Measurements from ENCODE around the gene MATK.

Gene MATK

DNA sequence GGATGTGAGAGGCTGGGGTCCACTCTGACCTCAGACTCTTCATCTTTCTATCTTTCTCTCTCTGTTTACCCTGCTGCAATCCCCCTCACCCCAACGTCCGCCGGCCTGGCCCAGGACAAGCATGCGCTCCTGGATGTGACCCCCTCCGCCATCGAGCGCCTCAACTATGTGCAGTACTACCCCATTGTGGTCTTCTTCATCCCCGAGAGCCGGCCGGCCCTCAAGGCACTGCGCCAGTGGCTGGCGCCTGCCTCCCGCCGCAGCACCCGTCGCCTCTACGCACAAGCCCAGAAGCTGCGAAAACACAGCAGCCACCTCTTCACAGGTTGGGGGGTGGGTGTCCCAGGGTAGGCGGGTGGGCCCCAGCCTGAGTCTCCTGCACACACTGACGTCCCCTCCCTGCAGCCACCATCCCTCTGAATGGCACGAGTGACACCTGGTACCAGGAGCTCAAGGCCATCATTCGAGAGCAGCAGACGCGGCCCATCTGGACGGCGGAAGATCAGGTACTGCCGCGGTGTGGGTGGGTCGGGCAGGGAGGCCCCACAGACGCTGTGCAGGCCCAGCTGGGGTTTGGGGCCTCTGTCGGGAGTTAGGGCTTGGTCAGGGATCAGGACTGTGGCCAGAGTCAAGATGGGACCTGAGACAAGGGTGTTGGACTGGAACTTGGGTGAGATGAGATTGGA, 39.7 kb downstream of the MATK start:
- DNase-seq (ENCODE audit: low spot score) = no peak

DNA sequence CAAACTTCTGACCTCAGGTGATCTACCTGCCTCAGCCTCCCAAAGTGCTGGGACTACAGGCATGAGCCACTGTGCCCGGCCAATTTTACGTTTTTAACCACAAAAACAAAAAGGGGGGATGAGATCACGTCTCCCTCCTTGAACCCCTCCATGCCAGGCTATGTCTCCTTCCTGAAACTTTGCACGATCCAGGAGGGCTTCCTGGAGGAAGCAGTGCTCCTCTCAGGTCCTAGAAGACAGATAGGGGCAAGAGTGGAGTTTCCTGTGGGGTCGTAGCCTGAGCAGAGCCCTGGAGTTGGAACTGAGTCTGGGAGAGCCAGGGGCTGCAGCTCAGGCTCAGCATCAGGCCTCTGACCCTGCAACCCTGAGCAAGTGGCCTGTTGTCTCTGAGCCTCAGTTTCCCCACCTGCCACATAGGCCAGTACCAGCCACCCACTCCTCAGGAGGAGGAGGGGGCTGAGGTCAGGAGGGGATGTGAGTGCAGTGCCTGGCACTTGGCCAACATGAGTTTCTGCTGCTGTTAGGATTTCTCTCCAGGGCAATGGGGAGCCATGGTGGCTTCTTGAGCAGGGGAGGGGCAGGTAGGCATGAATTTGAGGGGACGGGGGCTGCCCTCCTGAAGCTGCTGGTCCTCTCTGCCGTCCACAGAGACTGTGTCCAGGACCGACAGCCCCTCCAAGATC, 40.7 kb downstream of the MATK start:
- DNase-seq (ENCODE audit: low spot score) = no peak

DNA sequence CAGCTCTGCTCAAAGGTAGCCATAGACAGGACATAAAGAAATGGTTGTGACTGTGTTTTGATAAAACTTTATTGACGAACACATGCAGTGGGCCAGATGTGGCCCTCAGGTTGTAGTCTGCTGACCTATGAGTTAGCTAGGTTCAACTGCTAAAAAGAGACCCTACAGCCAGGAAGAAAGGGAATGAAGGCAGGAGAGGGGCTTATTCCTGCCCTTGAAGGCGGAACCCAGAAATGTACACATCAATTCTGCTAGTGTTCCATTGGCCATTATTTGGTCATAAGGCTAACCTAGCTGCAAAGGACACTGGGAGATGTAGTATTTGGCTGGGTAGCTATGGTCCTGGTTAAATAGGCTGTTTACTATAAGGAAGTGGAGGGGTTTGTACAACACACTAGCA, 42.7 kb downstream of the MATK start:
- peak; percentile 68 for DNase-seq (ENCODE audit: low spot score)

DNA sequence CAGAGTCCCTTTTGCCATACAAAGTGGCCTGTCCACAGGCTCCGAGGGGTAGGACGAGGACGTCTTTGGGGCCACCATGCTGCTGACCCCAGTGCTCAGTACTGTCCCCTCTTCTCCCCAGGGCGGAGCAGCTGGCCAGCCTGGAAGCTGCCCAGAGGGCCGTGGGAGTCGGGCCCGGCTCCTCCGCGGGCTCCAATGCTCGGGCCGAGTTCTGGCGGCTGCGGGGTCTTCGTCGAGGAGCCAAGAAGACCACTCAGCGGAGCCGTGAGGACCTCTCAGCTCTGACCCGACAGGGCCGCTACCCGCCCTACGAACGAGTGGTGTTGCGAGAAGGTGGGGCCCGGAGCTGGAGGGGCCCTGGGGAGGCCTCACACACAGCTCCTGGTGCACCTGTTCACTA, 45.8 kb downstream of the MATK start:
- DNase-seq (ENCODE audit: low spot score) = no peak

DNA sequence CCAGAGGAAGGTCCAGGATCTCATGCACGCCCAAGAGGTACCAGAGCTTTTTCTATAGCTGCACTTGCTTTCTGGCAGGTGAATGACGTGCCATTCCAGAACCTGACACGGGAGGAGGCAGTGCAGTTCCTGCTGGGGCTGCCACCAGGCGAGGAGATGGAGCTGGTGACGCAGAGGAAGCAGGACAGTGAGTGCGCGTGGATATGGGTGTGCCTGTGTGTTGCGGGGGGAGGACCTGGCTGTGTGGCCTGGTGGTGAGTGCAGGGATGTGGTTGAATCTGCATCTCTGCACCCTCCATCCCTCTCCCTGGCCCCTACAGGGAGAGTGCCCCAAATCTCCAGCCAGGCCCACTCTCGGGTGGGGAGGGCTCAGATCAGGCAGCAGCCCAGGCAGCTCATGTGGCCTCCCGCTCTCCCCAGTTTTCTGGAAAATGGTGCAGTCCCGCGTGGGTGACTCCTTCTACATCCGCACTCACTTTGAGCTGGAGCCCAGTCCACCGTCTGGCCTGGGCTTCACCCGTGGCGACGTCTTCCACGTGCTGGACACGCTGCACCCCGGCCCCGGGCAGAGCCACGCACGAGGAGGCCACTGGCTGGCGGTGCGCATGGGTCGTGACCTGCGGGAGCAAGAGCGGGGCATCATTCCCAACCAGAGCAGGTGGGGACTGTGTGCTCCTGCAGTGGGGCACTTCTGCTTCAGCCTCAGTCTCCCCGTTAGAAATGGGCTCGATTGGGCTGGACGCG, 47.5 kb downstream of the MATK start:
- no peak for DNase-seq (ENCODE audit: low spot score)

DNA sequence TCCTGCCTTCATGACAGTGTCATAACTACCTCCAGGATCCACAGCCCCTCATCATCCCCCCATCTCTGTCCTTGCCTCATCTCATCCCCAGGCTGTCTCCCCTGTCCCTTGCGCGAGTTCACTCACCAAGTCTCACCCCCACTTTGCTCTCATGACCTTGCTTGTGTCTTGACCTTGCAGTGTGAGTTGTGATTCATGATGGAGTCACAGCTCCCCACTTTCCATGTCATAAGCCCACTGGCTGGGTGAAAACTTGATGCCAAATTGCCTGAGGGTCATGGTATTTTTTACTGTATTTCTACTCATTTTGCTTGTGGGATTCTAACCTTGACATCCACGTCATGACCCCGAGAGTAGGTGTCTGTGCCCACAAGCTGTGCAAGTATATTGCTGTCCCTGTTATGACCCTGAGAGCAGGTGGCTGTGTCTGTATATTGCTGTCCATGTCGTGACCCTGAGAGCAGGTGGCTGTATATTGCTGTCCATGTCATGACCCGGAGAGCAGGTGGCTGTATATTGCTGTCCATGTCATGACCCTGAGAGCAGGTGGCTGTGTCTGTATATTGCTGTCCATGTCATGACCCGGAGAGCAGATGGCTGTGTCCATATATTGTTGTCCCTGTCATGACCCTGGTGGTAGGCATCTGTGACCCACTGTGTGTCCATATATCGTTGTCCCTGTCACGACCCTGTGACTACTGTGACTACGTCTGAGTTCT, 48.5 kb downstream of the MATK start:
- DNase-seq (ENCODE audit: low spot score) = no peak

DNA sequence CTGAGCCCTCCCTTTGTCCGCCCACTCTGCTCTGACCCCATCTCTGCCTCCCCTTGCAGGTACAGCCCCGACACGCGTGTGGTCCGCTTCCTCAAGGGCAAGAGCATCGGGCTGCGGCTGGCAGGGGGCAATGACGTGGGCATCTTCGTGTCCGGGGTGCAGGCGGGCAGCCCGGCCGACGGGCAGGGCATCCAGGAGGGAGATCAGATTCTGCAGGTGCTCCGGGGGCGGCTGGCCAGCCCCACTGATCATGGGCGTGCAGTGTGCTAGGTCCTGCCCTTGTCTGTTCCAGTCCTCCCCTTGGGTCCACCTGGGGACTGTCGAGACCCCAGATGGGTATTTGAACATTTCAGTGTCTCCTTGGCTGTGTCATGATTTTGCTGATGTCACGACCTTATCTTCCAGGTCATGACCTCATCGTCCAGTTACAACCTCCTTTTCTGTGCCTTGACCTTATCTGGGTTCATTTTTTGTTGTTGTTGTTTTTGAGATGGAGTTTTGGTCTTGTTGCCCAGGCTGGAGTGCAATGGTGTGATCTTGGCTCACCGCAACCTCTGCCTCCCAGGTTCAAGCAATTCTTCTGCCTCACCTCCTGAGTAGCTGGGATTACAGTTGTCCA, 50.0 kb downstream of the MATK start:
- no peak for DNase-seq (ENCODE audit: low spot score)

DNA sequence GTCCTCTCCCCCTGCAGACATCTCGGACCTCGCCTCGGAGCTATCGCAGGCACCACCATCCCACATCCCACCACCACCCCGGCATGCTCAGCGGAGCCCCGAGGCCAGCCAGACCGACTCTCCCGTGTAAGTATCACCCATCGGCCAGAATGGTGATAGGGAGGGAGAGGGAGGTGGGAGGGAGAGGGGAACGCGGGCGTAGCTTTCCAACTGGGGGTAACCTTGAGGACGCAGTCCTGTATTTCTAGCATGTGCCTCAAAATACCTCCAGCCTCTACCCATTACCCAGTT, 51.9 kb downstream of the MATK start:
- no peak for DNase-seq (ENCODE audit: low spot score)

DNA sequence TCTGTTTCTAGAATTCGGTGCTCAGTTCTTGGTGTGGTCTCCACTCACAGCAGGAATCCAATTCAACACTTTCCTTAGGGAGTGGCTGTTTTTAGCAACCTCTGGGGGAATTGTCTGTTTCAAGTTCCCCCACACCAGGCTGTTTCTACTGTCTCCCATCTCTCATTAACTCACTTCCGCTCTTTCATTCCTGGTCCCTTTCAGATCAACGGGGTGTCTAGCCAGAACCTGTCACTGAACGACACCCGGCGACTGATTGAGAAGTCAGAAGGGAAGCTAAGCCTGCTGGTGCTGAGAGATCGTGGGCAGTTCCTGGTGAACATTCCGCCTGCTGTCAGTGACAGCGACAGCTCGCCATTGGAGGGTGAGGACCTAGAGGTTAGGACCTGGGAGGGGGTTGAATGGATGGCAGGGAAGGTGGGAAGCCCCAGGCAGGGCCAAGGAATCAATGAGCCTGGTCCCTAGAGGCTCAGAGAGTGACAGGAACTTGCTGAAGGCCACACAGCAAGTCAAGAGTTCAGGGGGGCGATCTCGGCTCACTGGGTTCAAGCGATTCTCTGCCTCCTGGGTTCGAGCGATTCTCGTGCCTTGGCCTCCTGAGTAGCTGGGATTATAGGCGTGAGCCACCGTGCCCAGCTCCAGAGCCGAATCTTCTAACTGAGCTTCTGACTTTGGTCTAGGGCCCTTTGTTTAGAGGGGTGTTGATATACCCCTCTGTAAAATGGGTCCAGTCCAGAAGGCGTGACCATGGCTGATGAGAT, 52.5 kb downstream of the MATK start:
- DNase-seq (ENCODE audit: low spot score) = no peak

DNA sequence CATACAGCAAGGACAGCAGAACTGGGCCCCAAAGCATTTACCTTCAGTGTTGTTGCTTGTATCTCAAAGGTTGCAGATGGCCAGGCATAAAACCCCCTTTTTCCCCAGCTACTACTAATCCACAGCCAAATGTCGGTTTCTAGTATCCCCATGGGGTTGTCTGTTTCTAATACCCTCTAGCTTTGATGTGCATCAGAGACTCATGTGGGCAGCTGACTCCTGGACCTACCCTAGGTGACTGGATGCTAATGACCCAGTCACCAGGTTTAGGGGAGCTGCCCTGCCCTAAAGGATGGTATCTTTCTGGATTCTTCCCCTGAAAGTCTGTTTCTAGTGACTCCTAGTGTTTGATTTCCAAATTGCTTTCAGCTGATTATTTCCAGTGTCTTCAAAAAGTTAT, 54.1 kb downstream of the MATK start:
- no peak for DNase-seq (ENCODE audit: low spot score)

DNA sequence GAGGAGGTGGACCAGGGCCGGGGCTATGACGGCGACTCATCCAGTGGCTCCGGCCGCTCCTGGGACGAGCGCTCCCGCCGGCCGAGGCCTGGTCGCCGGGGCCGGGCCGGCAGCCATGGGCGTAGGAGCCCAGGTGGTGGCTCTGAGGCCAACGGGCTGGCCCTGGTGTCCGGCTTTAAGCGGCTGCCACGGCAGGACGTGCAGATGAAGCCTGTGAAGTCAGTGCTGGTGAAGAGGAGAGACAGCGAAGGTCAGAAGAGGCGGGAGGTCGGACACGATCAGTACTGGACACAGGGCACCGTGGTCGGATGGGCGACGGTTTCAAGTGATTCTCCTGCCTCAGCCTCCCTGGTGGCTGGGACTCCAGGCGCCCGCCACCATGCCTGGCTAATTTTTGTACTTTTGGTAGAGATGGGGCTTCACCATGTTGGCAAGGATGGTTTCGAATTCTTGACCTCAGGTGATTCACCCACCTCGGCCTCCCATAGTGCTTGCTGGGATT, 55.7 kb downstream of the MATK start:
- DNase-seq (ENCODE audit: low spot score) = no peak
